ENCODE results near the gene TCAF2. TPM values are rescaled to one million over a fixed set of nuclear protein-coding genes. Genes with fewer than 3 reads are reported as not detected.
"Not testable (repeated sequence)": the region's sequence is repeated elsewhere in the genome, so short reads cannot be mapped to it uniquely, and the experiment has no call there.

Gene TCAF2
- 10 to 100 TPM; 47.6 to 50.6 TPM for total RNA-seq

- H3K9me3 Mint-ChIP-seq (ENCODE audit: low read depth); H3K36me3 Mint-ChIP-seq (ENCODE audit: low read depth); H3K27me3 Mint-ChIP-seq; H3K4me1 Mint-ChIP-seq; POLR2A ChIA-PET; CTCF ChIA-PET; intact Hi-C loops (cut with DNase I, micrococcal nuclease): not testable (repeated sequence)
- peak within 1 kb of the TSS; percentile 65 for H3K4me3 Mint-ChIP-seq
- DNase-seq (peak; percentile 95), ATAC-seq (peak; percentile 84)
- H3K27ac Mint-ChIP-seq: peak within 1 kb of the TSS; percentile 55
These were observed at the start of gene TCAF2 for GRCh38 chr7:143620646-143621045. Gene TCAF2, plus strand, starts transcription at chr7:143620974.

GRCh38 chr7:143571501-143571900 lies 49.3 kb upstream of the TCAF2 start, which contains the start of gene CTAGE15:
Gene CTAGE15, plus strand, starts transcription at chr7:143571801. Its CDS starts 17 bp downstream, at chr7:143571818.
- ATAC-seq; H3K27ac Mint-ChIP-seq; H3K4me3 Mint-ChIP-seq; H3K27me3 Mint-ChIP-seq; DNase-seq; H3K9me3 Mint-ChIP-seq (ENCODE audit: low read depth); POLR2A ChIA-PET; CTCF ChIA-PET; intact Hi-C loops (cut with DNase I, micrococcal nuclease); H3K36me3 Mint-ChIP-seq (ENCODE audit: low read depth); H3K4me1 Mint-ChIP-seq: not testable (repeated sequence)

- POLR2A ChIA-PET; H3K27ac Mint-ChIP-seq; CTCF ChIA-PET; H3K9me3 Mint-ChIP-seq (ENCODE audit: low read depth); H3K4me3 Mint-ChIP-seq; intact Hi-C loops (cut with DNase I, micrococcal nuclease); H3K4me1 Mint-ChIP-seq; H3K36me3 Mint-ChIP-seq (ENCODE audit: low read depth); H3K27me3 Mint-ChIP-seq; DNase-seq: not testable (repeated sequence)
- peak; percentile 49 for ATAC-seq
These were observed 32.6 kb upstream of the TCAF2 start for GRCh38 chr7:143588183-143588582.

GRCh38 chr7:143589897-143590296 lies 30.9 kb upstream of the TCAF2 start:
- H3K27ac Mint-ChIP-seq; H3K36me3 Mint-ChIP-seq (ENCODE audit: low read depth); H3K4me3 Mint-ChIP-seq; H3K27me3 Mint-ChIP-seq; DNase-seq; intact Hi-C loops (cut with DNase I, micrococcal nuclease); CTCF ChIA-PET; ATAC-seq; H3K9me3 Mint-ChIP-seq (ENCODE audit: low read depth); H3K4me1 Mint-ChIP-seq; POLR2A ChIA-PET: not testable (repeated sequence)

- H3K36me3 Mint-ChIP-seq (ENCODE audit: low read depth); H3K9me3 Mint-ChIP-seq (ENCODE audit: low read depth); H3K27me3 Mint-ChIP-seq; CTCF ChIA-PET; POLR2A ChIA-PET; H3K27ac Mint-ChIP-seq; H3K4me1 Mint-ChIP-seq; H3K4me3 Mint-ChIP-seq; ATAC-seq; intact Hi-C loops (cut with DNase I, micrococcal nuclease); DNase-seq: not testable (repeated sequence)
These were observed 22.7 kb upstream of the TCAF2 start for GRCh38 chr7:143598086-143598485.

- POLR2A ChIA-PET; H3K4me1 Mint-ChIP-seq; DNase-seq; H3K9me3 Mint-ChIP-seq (ENCODE audit: low read depth); H3K27ac Mint-ChIP-seq; ATAC-seq; H3K27me3 Mint-ChIP-seq; intact Hi-C loops (cut with DNase I, micrococcal nuclease); H3K36me3 Mint-ChIP-seq (ENCODE audit: low read depth); H3K4me3 Mint-ChIP-seq; CTCF ChIA-PET: not testable (repeated sequence)
These were observed 17.2 kb upstream of the TCAF2 start for GRCh38 chr7:143603549-143603948.

GRCh38 chr7:143606088-143606487 lies 14.7 kb upstream of the TCAF2 start:
- intact Hi-C loops (cut with DNase I, micrococcal nuclease); H3K36me3 Mint-ChIP-seq (ENCODE audit: low read depth): not testable (repeated sequence)

GRCh38 chr7:143615545-143615944 lies 5.2 kb upstream of the TCAF2 start:
- ATAC-seq; H3K4me3 Mint-ChIP-seq; intact Hi-C loops (cut with DNase I, micrococcal nuclease); H3K4me1 Mint-ChIP-seq; CTCF ChIA-PET; H3K27me3 Mint-ChIP-seq; DNase-seq; H3K9me3 Mint-ChIP-seq (ENCODE audit: low read depth); H3K27ac Mint-ChIP-seq; POLR2A ChIA-PET; H3K36me3 Mint-ChIP-seq (ENCODE audit: low read depth): not testable (repeated sequence)

More at GRCh38 chr7:143606088-143606487, 14.7 kb upstream of the TCAF2 start:
- H3K4me1 Mint-ChIP-seq; POLR2A ChIA-PET; H3K27me3 Mint-ChIP-seq; DNase-seq; ATAC-seq; H3K27ac Mint-ChIP-seq; H3K9me3 Mint-ChIP-seq (ENCODE audit: low read depth); H3K4me3 Mint-ChIP-seq; CTCF ChIA-PET: not testable (repeated sequence)

- H3K4me1 Mint-ChIP-seq; POLR2A ChIA-PET; H3K9me3 Mint-ChIP-seq (ENCODE audit: low read depth): not testable (repeated sequence)
These were observed 3.6 kb upstream of the TCAF2 start for GRCh38 chr7:143617204-143617603.

GRCh38 chr7:143620058-143620457 lies 716 bp upstream of the TCAF2 start:
- H3K27ac Mint-ChIP-seq; intact Hi-C loops (cut with DNase I, micrococcal nuclease); POLR2A ChIA-PET; H3K36me3 Mint-ChIP-seq (ENCODE audit: low read depth); H3K4me3 Mint-ChIP-seq; H3K9me3 Mint-ChIP-seq (ENCODE audit: low read depth); H3K4me1 Mint-ChIP-seq; H3K27me3 Mint-ChIP-seq; CTCF ChIA-PET; DNase-seq: not testable (repeated sequence)
- ATAC-seq: peak; percentile 15

More at GRCh38 chr7:143617204-143617603, 3.6 kb upstream of the TCAF2 start:
- ATAC-seq; intact Hi-C loops (cut with DNase I, micrococcal nuclease); H3K27ac Mint-ChIP-seq; H3K4me3 Mint-ChIP-seq; H3K36me3 Mint-ChIP-seq (ENCODE audit: low read depth); DNase-seq; CTCF ChIA-PET; H3K27me3 Mint-ChIP-seq: not testable (repeated sequence)

GRCh38 chr7:143621175-143621574 lies 401 bp downstream of the TCAF2 start:
- H3K4me1 Mint-ChIP-seq; CTCF ChIA-PET; DNase-seq; H3K4me3 Mint-ChIP-seq; H3K27ac Mint-ChIP-seq; H3K27me3 Mint-ChIP-seq; H3K36me3 Mint-ChIP-seq (ENCODE audit: low read depth); H3K9me3 Mint-ChIP-seq (ENCODE audit: low read depth); POLR2A ChIA-PET; intact Hi-C loops (cut with DNase I, micrococcal nuclease): not testable (repeated sequence)
- ATAC-seq: peak; percentile 60

- intact Hi-C loops (cut with DNase I, micrococcal nuclease); H3K36me3 Mint-ChIP-seq (ENCODE audit: low read depth); H3K4me1 Mint-ChIP-seq; H3K9me3 Mint-ChIP-seq (ENCODE audit: low read depth); H3K4me3 Mint-ChIP-seq; H3K27me3 Mint-ChIP-seq; POLR2A ChIA-PET; H3K27ac Mint-ChIP-seq; DNase-seq; CTCF ChIA-PET: not testable (repeated sequence)
- peak; percentile 31 for ATAC-seq
These were observed 1.4 kb downstream of the TCAF2 start for GRCh38 chr7:143622130-143622529.

- DNase-seq: not testable (repeated sequence)
These were observed 9.9 kb downstream of the TCAF2 start for GRCh38 chr7:143630653-143631052.

More at GRCh38 chr7:143630653-143631052, 9.9 kb downstream of the TCAF2 start:
- H3K27ac Mint-ChIP-seq; CTCF ChIA-PET; H3K4me3 Mint-ChIP-seq; H3K4me1 Mint-ChIP-seq; H3K9me3 Mint-ChIP-seq (ENCODE audit: low read depth); H3K36me3 Mint-ChIP-seq (ENCODE audit: low read depth); intact Hi-C loops (cut with DNase I, micrococcal nuclease); POLR2A ChIA-PET; H3K27me3 Mint-ChIP-seq: not testable (repeated sequence)
- ATAC-seq: peak; percentile 40
